T follicular helper cell (primary cell): ENCODE data around the gene PROZ.
A peak's percentile ranks its signal among the peaks of the same experiment; 100 is the strongest.

Source experiments
- DNase-seq: peaks from one replicate; pipeline ENCODE4 v3.0.0-alpha.2; 2020; ENCODE audit warnings: low read depth

Gene PROZ

DNA sequence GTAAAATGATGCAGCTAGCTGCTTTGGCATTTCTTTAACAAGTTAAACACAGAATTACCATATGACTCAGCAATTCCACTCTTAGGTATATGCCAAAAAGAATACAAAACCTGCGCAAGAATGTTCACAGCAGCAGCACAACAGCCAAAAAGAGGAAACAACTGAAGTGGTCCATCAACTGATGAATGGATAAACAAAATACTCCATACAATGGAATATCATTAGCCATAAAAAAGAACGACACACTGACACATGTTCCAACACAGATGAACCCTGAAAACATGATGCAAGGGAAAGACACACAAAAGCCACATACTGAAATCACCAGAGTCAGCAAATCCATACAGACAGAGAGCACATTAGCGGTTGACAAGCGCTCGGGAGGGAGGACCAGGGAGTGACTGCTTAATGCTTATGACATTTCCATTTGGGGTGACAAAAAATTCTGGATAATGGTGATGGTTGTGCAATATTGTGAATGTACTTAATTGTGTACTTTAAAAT is 47.0 kb downstream of the PROZ start:
- DNase-seq = no peak

DNA sequence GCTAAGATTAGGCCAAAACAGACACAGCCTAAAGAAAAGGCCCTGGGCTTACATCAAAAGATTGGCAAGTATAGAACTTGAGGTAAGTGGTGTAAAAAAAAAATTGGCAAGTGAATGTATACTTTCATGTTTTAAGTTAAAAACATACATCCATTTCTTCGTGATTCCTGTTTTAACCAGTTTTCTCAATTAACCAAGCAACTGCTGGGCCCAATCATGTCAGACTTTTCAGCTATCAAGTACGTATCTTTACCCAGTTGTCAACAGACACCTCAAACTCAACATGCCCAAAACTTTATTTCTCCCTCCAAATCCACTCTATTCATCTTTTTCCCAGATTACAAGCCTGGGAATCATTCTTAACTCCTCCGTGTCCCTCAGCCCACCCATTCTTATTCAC is 49.0 kb downstream of the PROZ start:
- no peak for DNase-seq

DNA sequence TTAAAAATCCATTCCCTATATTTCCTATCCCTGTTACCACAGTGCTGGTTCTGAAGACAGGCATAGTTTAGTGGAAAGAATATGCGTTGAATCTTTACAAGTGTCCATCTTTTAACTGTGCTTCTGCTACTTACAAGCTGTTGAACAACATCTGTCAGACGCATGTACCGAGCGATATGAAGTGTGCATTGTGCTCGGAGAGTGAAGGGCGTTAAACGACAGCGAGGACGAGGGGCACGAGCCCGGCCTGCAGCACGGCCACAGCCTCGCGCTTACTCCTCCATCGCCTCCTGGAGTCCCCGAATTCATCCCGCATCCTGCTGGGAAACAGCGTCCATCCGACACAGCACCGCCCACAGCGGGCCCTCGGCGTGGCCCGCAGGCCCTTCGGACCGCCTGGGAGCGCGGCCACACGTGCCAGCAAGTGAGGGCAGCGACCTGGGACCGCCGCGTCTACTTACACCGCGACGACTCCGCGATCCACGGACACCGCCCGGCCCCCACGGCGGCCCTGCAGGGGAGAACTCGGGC is 49.5 kb downstream of the PROZ start:
- no peak for DNase-seq

- peak; percentile 86 for DNase-seq
Measured at GRCh38 chr13:113208421-113209335, 50.2 kb downstream of the PROZ start, which contains the start of gene PCID2. Gene PCID2 (minus strand): TSS chr13:113208669. CDS start chr13:113208634, 35 bp downstream.

- DNase-seq = peak; percentile 57
Measured at GRCh38 chr13:113209336-113209758, 50.9 kb downstream of the PROZ start, which contains the start of gene CUL4A. Gene CUL4A (plus strand): TSS chr13:113209613. CDS start chr13:113209628, 15 bp downstream.

DNA sequence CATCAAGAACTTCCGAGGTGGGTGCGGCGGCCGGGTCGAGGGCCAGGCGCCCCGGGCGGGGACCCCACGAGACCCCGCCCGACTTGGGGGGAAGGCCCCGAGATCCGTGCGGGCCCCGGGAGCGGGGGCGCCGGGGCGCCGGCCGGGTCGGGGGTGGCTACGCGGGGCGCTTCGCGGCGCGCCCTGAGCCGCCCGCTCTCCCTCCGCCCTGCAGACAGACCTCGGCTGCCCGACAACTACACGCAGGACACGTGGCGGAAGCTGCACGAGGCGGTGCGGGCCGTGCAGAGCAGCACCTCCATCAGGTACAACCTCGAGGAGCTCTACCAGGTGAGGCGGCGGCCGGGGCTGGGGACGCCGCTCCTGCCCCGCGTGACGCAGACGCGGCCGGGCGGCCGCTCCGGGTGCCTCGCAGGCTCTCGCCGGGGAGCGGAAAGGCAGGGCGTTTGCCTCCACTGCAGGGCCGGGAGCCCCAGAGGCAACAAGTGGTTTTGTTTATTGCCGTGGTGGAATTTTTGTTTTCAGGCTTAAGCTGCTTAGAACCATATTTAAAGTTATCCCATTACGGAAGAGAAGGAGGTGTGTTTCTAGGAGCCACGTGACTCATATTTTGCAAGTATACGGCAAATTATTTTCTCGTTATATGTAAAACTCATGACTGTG is 51.4 kb downstream of the PROZ start:
- peak; percentile 76 for DNase-seq

DNA sequence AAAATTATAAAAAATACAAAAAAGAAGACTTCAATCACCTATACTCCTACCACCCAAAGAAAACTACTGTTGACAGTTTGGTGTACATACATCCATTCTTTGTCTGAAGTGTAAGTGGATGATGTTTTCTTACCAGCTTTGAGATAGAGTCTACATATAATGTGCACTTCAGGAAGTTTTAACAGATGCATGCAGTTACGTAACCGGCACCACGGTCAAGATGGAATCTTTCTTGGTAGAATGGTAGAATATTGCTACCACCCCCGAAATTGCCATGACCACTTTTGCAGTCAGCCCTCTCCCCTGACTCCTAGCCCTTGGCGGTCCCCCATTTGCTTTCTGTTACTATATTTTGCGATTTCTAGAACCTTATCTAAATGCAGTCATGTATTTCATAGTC is 52.4 kb downstream of the PROZ start:
- DNase-seq = no peak

DNA sequence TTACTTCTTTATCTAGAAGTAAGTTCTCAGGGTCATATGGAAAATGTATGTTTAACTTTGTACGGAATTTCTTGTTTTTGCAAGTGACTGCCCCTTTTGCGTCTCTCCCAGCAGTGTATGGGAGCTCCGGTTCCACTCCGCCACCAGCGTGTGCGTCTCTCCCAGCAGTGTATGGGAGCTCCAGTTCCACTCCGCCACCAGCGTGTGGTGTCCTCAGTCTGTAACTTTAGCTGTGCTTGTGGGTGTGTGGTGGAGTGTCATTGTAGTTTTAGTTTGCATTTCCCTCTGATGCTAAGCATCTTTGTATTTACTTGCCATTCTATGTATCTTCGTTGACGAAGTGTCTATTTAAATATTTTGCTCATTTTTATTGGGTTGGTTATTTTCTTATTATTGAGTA is 53.3 kb downstream of the PROZ start:
- no peak for DNase-seq

DNA sequence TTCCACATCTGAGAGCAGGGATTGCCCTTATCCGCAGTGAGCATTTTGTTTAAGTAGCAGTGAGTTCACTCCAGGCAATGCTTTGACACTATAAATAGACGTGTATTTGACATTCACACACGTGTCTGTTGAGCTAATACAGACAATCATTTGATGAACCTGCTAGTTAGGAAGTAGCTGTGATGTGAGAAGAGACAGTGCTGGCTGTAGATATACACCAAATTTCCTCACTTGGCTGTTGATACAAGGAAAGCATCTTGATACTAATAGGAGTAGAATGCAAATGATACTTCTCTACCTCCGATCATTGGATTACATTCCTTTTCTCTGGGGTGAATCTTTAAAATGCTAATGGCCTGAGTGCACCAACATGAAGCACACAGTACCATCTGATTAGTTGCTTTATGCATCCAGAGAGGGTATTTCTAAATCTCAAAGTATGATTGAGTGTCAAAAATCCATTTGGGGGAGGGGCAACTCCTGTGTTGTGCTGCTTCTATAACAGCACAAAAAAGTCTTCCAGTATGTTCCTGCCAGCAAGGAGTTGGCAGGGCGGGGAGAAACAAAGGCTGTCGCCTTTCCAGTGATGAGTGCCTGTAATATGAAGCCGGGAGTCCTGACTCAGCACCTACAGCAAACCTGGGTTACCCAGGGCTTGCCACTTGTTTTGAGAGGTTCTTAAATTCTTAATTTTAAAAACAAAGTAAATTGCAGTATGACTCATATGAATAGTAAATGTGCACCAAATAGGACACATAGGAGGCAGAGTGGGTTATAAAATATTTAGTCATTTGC is 58.0 kb downstream of the PROZ start:
- DNase-seq = no peak

DNA sequence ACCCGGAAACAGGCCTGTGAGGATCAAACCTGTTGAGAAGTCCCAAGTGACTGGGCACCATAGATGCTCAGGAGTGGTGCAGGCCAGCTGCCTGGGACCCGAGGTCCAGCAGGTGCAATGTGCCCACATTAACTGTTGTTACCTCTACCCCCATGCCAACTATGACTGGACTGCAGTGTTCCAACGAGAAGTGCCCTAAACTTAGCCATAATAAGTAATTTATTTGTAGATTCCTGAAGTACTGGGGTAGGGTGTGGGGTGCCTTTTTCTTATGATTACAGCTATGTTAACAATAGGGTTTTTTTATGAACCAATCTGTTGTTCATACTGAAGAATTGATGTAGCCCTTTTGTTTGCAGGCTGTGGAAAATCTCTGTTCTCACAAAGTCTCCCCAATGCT is 60.1 kb downstream of the PROZ start:
- DNase-seq = no peak

- DNase-seq = no peak
Measured at GRCh38 chr13:113219256-113219940, 61.0 kb downstream of the PROZ start.

GRCh38 chr13:113220141-113220598 is 61.7 kb downstream of the PROZ start:
- DNase-seq = no peak

- DNase-seq = no peak
Measured at GRCh38 chr13:113220877-113221276, 62.4 kb downstream of the PROZ start.
